Measurements from ENCODE around the gene ISM1.

DNA sequence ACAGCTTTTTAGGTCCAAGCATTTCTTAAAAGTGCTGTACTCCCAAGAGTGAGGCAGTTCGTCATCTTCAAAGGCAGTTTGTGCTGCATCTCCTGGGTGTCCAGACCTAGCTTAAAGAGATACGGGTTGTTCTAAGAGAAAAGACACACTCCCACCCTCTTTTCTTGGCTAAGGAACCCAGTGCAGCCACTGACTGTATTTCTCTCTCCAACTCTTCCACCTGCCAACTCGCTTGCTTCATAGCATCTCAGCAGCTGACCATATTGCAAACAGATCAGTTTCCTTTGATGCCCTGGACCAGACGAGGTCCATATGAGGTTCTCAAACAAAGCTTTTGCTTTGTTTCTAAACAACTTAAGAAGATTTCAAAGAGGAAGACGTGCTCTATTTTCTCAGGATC is 101.1 kb downstream of the ISM1 start:
- TF ChIP-seq POLR2A (IDR thresholded peaks at IDR 0.05; ENCODE audit: low read depth, low read length) (no peak), POLR2AphosphoS5 (IDR thresholded peaks at IDR 0.05; ENCODE audit: low read depth, low read length) (no peak), SPI1 (IDR thresholded peaks at IDR 0.05; ENCODE audit: low read depth, low read length) (no peak)

All from GM12891 (cell line).